GM19397 (cell line): ENCODE results near the gene NPL.

ENCODE experiments used
- ATAC-seq: cut with Tn5 transposase; IDR thresholded peaks from one replicate; pipeline ENCODE4 v1.9.1; 2021; ENCODE audit warnings: mild to moderate bottlenecking, moderate library complexity; ENCODE audit not compliant: unreplicated experiment

The NPL gene

GRCh38 chr1:182777386-182777785, 12.2 kb upstream of the NPL start:
- ATAC-seq: no peak

GRCh38 chr1:182778862-182779261, 10.7 kb upstream of the NPL start:
- no peak for ATAC-seq

DNA sequence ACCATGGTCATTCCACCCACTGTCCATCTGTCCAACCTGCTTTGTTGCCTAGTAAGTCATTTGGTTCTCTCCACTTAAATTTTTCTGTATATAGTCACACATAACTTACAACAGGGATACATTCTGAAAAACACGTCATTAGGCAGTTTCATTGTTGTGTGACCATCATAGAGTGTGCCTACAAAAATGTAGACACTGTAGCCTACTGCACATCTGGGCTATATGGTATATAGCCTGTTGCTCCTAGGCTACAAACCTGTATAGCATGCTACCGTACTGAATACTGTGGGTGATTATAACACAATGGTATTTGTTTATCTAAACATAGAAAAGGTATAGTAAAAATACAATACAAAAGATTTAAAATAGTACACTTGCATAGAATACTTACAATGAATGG, 10.0 kb upstream of the NPL start:
- ATAC-seq: no peak

DNA sequence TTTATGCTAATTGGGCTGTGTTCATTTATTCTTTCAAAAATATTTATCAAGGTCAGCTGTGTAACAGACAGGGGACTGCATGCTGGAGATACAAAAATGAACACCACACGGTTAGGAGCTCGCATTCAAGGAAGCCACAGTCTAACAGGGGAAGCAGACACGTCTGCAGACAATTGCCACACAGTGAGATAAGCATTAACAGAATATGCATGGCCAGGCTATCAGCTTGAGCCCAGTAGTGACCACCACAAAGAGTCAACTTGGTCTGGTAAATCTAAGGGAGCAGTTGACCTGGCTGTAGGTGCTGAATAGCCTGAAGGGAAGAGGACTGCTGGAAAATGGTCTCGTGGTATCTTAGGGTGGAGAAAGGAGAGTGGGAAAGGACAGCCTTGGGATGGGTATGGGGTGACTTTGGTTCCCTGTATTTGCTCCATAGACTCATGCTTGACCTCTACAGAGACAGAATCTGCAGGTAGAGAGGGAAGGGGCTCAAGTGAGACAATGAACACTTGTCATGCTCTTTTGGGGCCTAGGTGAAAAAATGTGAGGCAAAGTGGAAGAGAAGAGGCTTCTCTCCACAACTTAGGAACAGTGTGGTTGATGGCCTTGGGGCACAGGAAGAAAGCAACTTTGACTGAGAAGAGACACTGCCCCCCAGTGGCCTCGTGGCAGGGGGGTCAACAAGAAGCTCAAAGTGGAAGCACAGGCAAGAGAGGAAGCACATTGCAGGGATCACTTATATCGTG, 7.6 kb upstream of the NPL start:
- peak; percentile 59 for ATAC-seq

DNA sequence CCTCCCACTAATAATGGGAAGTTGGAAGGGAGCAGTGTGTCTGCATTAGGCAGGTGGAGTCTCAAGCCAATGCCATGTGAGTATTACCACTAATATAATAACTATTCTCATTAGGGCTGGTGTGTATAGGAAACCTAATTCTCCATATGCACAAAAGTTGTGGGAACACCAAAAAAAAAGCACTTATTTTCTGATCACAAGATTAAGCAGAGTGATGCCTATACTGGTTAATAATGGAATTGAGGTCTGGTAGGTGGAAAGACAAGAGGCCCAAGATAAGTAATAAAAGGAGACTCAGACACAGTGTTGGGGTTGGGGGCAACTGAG, 7.0 kb upstream of the NPL start:
- no peak for ATAC-seq

- no peak for ATAC-seq
These were observed 6.5 kb upstream of the NPL start for GRCh38 chr1:182783068-182783467.

DNA sequence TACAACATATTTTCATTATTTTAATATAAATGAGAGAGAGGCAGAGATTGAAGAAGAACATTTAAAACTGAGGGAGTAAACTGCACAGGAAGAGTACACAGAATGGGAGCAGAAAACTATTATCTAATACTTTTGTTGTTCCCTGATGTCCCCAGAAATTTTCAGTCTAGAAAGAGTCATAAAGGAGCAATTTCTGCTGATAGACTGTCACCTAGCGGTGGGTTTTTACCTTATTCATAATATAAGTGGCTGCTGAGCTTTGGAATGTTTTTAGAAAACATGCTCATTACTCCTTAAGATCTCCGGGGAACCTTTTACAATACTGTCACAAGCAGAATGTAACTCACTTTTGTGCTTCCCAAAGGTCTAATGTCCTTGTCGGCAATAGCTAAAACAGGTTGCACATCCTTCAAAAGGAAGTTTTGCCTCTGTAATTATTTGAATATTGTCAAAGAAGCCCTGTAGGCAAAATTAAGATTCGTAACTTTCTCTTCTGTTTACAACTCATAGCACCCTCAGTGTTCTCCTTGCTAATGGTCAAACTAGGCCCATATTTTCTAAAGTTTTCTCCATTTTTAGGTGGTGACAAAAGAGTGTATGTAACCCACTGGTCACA, 4.9 kb upstream of the NPL start:
- ATAC-seq: no peak

- no peak for ATAC-seq
These were observed 4.4 kb upstream of the NPL start for GRCh38 chr1:182785181-182785580.

DNA sequence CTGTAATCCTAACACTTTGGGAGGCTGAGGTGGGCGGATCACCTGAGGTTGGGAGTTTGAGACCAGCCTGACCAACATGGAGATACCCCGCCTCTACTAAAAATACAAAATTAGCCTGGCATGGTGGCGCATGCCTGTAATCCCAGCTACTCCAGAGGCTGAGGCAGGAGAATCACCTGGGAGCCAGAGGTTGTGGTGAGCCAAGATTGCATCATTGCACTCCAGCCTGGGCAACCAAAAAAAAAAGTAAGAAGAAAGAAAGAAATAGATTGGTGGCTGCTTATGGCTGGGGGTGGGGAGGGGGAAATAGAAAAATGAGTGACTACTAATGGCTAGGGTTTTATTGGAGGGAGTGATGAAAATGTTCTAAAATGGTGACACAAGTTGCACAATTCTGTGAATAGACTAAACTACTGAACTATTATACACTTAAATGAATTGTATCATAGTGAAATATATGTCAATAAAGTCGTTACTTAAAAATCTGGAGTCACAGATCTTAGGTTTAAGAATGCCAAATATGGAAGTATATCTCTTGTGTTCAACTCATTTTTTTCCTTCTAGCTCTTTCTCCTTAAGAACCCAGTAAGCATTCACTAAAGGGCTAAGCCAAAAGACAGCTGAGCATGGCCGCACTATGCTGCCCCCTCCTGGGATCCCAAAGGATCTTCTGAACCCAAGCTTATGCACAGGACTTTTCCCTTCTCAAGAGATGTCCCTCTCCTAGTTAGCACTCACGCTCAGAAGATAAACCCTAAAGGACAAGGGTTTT, 3.2 kb upstream of the NPL start:
- no peak for ATAC-seq

- no peak for ATAC-seq
These were observed 2.6 kb upstream of the NPL start for GRCh38 chr1:182786995-182787324.

DNA sequence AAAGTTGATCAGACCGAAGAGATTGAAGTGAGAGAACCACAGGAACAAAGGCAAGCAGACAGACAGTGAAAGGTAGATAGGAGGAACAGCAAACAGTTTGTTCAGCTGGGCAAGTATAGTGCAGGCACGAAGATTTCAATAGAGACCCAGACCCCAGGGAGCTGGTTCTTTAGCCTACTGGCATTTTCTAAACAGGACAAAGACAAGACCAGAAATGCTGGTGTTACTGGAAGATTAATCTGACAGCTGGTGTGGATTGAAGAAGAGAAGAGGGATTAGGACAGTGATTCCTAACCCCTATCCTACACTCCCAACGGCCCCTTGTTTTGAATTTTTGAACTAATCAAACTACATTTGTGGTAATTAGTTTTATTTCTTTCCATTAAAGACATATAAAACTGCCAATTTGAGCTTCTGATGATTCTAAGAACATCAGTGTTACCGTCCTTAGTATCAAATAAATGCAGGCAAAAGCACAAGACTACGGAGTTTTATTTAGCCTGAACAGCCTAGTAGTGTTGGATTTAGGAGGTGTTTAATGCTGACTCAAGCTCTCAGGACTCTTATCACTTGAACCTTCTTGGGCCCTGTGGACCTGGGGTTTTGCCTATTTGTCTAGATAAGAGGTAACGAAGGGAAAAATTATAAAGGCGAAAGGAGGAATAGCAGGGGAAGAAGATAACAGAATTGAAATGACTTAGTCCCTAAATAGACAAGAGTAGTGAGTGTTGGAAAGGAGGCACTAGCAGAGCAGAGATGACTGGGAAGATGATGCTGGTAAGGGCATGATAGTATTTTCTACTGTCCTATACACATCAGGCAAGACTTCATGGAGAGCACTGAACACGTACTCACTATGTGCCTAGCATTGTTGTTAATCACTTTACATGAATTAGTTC, 2.0 kb downstream of the NPL start:
- ATAC-seq: no peak

DNA sequence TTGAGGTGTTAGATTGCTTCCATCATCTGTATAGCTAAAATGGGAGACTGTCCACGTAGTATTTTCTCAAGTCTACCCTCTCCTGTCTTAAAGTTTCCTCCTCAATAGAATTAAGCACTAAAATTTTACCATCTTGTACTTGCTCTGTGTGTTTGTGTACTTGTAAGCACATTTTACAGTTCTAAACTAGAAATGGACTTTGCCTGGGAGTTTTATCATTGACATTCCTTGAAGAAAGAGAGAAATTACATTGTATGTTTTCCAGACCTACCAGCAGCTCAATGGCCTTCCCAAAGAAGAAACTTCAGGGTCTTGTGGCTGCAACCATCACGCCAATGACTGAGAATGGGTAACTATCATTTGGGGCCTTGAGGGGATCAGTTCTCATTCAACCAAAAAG, 4.5 kb downstream of the NPL start:
- ATAC-seq: no peak

DNA sequence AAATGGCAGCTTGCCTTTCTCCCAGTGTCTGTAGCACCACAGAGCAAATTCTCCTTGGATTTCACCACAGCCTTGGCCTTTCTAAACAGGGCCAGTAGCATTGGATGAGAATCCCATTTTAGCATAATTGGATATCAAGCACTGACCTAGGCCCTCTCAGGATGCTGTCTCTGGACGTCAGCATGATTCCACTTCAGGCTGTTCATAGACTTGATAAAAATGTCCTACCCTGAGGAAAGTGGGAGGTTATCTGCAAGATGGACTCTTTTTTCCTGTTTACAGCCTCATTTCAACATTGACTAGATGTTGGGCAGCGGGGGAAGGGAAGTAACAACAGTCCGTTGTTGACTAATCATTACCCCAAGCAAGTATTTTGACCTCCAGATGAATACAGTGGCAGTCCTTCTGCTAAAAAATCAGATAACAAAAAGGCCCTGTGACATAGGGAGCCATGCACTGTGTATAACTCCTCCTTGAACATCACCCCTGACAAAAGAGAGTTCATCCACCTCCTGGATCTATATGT, 5.2 kb downstream of the NPL start:
- ATAC-seq: no peak

- ATAC-seq: no peak
These were observed 6.1 kb downstream of the NPL start for GRCh38 chr1:182795563-182796228.

DNA sequence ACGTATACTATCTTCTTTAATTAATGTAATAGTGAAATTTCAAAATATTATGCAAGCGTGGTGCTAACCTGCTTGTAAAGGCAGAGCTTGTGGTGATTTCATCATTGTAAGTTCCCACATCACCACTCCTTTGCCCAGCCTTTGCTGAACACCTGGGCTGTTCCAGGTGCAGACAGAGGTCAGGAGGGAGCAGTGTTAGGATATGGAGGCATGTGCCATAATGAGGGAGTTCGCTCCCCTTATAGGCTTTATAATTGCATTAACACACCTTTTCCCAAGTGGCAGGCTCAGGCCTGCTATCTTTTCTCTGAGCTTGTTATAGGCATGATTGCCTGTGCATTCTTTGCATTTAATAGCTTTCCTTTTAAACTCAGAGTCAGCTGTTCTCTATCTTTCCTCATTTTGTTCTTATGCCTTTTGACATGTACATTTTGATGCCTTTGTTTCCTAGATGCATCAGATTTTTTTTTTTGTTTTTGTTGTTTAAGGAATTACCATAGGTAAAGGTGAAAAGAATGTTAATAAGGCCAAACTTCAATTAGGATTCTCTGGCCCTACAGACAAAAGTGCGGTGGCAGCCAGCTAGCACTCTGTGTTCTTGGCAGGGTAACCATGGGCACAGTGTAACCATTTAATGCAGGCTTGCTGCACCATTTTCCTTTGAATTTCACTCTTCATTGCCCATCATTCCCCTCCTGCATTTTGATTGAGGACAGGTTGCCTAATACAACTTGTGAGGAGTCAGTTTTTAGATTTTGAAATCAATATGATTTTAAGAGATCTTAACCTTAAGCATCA, 12.6 kb downstream of the NPL start:
- ATAC-seq: no peak

GRCh38 chr1:182803846-182804245, 14.3 kb downstream of the NPL start:
- ATAC-seq: no peak

- no peak for ATAC-seq
These were observed 16.6 kb downstream of the NPL start for GRCh38 chr1:182806015-182806678.

- ATAC-seq: no peak
These were observed 18.3 kb downstream of the NPL start for GRCh38 chr1:182807907-182808306.

DNA sequence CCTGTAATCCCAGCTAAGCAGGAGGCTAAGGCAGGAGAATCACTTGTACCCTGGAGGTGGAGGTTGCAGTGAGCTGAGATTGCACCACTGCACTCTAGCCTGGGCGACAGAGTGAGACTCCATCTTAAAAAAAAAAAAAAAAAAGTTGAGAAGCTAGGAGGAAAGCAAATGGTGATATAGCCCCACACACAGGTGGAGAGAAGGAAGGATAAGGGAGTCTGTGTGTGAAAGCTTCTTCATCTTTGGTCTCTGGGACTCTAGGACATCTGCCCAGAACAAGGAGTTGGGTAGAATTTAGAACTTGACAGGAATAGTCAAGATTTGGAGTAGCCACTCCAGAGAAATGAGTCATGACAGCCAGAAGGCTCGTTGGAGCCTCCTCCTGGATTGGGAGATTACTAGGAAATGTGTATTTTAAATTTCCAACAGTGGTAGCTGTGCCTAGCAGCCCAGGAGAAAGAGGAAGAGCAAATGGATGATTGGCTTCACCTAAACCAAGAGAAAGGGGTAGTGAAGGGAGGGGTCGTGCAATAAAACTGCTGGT, 19.9 kb downstream of the NPL start:
- ATAC-seq: no peak
